GM21576 (cell line): ENCODE data around the gene NRXN3.

Experiments
- ATAC-seq: cut with Tn5 transposase; IDR thresholded peaks from one replicate; pipeline ENCODE4 v1.9.1; 2021; ENCODE audit warnings: mild to moderate bottlenecking, moderate library complexity; ENCODE audit not compliant: unreplicated experiment

NRXN3 gene

DNA sequence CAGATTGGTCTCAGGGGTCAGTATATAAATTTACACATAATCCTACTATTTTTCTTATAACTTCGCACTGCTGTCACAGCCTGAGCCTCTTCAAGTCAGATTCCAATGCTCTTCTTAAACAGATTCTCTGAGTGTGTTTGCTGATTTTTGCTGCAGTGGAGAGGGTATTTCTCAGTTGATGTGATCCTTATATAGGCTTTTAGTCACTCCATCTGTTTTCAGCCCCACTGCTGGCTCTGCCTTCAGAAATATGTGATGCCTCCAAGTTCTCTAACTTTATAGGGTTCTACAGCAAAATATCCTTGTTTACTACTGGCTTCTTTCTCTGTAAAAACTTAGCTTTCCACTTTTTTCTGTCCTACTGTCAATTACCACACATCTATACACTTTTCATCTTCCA is 702.7 kb downstream of the NRXN3 start:
- ATAC-seq, result no peak

DNA sequence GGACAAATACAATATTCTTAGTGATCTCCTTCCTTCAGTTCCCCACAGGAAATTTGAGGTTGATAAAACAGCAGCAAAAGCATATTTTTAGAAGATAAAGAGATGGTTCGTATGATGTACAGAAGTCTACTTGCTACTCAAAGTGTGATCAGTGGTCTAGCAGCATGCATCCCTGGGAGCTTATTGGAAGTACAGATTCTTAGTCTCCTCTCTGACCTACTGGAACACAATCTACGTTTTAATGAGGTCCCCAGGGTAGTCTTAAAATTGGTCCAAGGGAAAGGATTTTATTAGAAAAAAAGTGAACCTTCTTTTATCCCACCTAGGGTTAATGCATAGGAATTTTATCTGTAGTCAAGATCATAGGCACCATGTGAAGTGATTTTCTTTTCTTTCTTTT is 703.4 kb downstream of the NRXN3 start:
- no peak for ATAC-seq

DNA sequence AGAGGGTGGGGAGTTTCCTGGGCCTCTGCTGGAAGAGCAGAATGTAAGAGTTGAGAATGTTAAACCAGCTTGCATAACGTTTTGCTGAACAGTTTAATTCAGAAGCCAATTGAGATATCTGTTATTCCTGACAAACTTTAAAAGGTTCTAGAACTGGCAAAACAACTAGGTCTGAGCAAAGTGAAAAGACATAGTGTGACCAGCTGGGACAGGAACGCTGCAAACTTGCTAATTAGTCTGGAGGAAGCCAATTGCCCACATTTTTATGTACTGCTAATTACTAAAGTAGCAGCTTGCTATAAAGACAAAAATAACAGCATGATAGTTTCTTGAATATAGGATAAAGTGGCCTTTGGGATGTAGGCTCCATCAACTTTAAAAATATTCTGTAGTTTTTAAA is 704.9 kb downstream of the NRXN3 start:
- ATAC-seq, result no peak

DNA sequence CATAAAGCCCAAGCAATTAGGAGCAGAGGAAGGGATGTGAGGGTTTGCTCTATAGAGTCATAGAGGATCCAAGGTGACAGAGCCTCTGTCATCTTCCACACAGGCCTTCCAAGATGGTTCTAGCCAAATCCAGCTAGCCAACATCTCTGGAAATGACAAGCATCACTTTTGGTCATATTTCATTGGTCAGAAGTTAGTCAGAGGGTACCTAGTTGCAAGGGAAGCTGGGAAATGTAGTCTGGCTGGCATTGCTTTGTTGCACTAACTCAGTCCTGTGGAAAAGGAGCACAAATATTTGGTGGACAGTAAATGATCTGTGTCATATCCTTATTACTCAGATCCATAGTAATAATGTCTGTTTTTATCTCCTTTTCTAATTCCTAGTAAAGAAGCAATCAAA is 715.7 kb downstream of the NRXN3 start:
- ATAC-seq, result no peak

DNA sequence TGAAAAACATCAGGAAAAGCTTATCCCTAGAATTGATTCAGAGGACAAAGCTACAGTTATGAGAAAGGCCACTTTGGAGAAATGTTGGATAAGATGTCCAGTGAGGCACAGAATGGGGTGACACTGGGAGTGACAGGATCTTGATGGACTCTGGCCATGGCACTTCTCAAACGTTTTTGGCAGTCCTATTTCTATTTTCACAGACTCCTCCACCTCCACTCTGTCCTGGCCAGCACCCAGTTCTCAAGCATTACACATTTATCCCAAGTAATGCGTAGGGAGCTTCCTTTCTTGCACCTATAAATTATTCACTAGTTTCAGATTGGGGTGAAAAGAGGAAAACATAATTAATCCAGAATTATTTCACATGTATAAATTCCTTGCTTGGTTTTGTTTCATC is 727.3 kb downstream of the NRXN3 start:
- no peak for ATAC-seq

DNA sequence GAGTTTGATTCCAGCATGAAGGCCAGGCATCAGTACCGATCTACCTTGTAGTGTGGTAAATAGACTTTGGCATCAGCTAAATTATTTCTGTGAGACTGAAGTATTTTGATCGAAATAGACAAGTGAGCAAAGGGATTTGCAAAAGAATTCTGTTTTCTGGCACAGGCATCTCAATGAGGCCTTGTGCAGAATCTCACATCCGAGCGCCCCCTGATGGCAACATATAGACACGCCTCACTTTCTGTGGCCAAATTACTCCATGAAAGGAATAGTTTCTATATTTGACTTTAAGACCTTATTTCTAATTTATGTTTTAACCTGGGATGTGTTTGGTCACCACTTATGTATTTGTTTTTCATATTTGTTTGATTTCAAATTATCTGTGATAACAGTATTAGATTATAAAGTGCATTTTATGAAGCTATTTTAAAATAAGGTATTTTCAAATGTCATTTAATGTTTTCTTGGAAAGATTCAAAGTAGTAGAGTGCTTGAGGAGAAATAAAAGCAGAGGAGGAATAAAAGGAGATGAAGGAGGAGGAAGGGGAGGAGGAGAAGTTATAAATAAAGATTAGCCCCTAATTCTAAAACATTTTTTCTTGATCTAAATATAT is 731.9 kb downstream of the NRXN3 start:
- no peak for ATAC-seq

DNA sequence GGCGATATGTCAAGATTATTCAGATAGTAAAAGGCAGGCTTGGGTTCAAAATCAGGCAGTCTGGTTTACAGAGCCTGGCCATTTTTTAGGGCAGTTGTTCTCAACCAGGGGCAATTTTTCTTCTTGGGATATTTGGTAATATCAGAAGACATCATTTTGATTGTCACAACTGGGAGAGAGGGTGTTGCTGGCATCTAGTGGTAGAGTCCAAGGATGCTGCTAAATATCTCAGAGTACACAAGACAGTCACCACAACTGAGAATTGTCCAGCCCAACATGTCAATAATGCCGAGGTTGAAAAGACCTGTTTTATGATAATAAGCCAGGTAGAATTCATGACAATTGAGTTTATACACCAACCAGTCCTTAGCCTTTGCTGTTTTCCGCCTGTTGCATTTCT is 733.9 kb downstream of the NRXN3 start:
- no peak for ATAC-seq

DNA sequence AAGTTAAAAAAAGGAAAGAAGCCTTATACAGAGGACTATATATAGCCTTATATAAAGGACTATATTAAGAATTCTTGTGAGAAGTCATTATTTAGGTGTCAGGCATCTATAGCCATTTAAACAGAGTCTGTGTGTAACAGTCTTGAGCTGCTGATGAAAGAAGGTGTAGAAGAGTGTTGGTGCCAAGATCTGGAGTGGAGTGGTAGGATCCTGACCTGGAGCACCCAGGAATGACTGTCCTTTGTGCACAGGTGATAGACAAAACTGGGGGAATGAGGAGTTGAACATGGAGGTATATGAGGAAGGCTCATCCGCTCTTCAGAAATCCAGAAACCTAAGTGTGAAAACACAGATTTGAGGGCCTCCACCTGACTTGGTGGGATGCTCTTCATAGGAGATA is 747.3 kb downstream of the NRXN3 start:
- ATAC-seq, result no peak

DNA sequence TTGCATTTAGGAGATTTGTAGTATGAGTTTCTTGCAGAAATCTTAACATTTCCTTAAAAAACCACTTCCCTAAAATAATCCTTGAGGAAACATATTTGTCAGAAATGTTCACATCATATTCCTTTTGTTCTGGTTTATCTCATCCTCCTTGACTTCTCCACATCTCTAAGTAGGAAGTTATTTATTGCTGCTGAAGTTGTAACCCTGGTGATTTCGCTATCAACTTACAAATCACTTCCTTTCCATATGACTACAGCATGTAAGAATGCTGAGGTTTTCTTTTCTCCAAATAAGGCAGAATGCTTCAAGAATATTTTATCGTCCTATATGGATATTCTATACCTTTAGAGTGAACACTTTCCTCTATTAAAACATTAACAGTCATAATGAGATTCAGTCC is 751.7 kb downstream of the NRXN3 start:
- no peak for ATAC-seq

DNA sequence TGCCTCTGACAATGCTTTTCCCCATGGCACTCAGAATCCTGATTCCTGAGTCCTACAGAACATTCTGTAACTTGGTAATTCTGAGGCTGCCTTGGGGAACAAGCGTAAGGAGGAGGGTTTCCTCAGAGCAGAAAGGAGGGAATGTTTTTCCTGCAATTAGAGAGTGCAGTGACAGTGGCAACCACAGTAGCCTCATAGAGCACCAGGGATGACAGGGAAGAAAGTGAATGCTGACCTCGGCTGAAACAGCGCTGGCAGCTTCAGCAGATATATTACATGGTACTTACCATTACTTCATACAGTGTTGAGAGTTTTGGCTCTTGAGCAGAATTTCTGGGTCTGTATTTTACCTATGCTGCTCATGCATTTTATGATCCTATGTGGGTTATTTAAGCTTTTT is 757.1 kb downstream of the NRXN3 start:
- no peak for ATAC-seq

DNA sequence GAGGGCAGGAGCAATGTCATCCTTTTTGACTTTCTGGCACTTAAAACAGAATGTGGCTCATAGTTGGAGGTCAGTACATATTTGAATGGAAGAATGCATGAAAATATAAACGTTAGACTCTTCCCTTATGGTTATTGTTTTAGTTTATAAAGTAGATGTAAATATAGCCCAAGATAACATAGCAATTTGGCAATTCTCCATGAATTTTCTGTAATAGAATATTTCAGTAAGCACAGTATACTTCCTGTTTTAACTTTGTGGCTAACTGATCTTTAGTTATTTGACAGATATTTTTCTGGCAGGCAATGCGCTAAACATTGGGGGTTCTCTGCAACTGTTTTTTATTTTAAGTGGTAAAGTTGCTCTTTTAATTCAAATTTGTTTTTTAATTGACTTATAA is 763.0 kb downstream of the NRXN3 start:
- ATAC-seq, result no peak

DNA sequence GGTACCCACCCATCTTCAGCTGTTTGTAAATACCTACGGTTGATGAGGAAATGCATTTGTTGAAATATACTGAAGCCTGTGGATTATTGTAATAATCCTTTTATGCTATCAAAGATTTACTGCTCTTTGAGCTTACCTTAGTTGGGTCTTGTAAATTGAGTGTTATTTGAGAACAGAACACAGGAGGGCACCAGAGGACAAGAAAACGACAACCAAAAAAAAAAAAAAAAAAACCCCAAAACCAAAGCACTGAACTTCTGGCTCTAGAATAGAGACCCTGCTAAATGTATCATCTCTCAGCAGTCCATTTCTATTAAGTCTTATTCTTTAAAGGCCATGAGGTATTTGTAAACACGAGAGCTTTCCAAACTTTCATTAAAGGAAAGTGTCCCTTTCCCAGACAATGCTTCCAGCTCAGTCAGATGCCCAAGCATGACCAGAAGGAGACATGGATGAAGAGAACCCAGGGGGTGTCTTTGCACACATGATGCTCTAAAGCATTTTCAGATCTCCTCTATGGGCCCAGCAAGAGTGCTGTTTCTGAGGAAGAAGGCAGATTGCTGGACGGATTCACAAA is 763.9 kb downstream of the NRXN3 start:
- no peak for ATAC-seq

DNA sequence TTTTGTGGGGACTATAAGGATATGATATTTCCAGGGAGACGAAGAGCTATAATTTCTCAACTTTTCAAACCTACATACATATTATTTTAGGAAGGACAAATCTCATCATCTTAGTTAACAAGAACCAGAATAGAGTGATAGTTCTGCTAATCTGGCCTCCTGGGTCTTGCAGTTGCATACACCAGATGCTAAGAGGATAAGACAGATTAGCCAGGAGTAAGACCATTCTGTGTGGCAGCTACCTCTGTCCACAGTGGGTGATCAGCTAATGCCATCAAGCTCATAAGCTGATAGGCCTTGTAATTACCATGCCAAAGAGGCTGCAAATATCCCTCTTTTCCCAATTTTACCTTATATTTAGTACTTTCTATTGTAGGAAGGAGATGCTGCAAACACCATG is 776.8 kb downstream of the NRXN3 start:
- no peak for ATAC-seq

DNA sequence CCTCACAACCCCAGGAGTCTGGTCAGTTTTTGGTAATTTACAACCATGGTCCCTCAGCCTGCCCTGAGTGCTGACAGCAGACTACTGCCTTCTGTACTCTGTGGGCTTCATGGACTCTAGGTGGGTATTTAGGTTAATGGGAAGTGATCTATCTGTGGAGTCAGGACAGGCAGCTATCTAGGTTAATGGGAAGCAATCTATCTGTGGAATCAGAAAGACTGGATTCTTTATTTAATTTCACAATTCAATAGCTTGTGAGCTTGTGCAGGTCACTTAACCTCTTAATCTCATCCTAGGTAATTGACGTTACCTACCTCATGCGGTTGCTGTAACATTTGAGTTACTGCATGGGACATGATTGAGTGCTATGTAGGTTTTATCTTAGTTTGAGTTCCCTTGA is 777.5 kb downstream of the NRXN3 start:
- no peak for ATAC-seq

DNA sequence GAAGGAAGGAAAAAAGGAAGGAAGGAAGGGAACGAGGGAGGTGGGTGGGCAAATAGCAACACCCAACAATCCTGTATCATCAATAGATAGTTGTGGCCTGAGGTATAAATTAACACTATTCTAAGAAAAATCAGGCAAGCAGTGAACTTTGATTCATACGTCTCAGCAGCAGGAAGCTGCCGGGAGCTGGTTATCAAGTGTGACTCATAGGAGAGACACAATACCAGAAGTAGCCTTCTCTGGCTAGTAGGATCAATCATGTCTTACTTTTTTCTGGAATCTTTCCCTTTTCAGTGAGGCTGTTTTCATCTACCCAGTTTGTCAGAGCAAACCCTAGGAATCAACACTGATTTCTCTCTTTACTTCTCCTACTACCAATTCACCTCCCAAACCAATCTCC is 780.5 kb downstream of the NRXN3 start:
- no peak for ATAC-seq

DNA sequence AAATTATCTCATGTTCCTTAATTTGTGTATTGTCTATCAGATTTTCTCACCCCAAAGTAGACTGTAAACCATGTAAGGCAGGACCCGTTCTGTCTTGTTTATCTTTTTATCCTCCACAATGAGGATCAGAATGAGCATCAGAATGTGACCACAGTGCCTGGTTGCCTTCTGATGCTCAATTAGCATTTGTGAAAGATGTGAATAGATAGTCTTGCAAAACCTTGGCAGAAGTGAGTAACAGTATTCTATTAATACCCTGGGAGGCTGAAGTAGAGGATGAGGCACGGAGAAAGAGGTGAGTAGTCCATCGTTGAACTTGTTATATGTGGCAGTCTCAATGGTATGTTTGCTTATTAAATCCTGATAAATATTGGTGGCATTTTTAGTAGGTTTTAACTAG is 781.4 kb downstream of the NRXN3 start:
- ATAC-seq, result no peak

DNA sequence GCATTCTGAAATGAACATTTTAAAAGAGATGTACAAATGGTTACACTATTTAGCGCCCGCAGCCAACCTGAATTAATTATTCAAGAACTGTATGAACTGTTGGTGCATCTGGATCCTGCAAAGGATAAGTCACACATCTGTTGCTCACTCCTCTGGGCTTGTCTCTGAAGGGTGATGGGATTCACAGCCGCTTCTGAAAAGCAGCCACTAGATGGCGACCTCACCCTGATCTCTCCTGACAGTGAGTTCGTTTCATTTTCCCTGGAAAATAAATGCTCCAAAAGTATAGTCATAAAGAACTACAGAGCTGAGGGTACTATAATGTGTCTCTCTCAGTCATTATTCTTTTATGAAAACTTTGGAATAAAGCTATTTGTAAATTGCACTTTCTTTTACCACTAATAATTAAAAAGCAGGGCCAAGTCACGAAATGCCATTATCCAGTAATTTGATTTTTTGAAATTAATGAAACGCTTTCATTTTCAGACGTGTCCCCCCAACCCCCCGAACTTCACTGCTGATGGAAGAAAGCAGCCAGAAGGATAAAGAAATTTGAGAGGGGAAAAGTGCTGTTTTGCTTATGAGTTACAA is 789.6 kb downstream of the NRXN3 start:
- ATAC-seq, result no peak

DNA sequence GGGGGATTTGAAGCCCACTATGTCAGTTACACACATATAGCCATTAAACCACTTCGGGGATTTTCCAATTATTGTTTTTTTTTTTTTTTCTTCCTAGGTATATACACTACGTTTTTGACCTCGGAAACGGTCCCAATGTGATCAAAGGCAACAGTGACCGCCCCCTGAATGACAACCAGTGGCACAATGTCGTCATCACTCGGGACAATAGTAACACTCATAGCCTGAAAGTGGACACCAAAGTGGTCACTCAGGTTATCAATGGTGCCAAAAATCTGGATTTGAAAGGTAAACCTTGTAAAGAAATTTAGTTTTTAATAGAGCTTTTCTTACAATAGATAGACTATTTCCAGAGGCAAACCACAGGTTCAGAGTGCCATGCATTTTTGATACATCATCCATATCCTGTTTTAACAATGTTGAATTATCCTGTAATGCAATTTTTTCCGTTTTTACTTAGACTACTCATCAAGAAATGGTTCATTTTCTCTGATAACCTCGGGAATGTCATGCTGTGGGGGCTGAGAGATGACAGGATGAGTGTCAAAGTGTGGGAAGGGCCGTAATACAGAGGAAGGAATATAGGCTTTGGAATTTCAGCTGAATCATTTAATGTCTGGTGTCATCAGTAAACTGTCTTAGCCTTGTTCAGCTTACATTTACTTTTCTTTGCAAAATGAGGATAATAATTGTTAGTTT is 797.1 kb downstream of the NRXN3 start:
- no peak for ATAC-seq

DNA sequence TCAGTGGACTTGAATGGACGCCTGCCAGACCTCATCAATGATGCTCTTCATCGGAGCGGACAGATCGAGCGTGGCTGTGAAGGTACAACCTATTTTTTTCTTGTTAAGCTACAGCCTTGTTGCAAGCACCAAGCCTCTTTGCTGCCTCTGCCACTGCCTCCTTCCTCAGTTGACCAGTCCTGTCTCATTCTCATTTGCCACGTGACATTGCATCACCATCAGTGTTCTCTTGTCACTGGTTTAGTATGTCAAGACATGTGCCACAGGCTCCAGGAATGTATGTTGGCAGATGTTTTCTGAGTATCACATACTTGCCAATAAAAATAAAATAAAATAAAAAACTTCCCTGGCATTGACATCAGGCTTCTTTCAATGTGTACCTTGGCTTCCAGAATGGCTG is 798.1 kb downstream of the NRXN3 start:
- ATAC-seq, result no peak

DNA sequence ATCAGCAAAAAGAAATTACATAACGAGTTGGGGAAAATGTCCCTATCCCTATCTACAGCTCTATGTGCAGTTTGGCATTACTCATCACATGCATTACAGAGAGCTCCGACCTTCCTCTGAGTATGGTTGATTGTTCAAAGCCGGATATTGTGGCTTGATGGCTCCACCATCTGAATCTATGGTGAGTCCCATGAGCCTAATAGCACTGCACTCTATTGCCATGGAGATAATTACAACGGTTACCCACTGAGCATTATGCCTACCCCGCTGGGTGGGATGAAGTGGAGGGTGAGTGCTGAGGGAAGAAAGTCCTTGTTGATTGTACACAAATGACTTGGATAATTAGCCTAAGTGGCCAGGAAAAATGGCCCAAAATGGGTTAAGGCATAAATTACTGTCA is 800.5 kb downstream of the NRXN3 start:
- ATAC-seq, result no peak

DNA sequence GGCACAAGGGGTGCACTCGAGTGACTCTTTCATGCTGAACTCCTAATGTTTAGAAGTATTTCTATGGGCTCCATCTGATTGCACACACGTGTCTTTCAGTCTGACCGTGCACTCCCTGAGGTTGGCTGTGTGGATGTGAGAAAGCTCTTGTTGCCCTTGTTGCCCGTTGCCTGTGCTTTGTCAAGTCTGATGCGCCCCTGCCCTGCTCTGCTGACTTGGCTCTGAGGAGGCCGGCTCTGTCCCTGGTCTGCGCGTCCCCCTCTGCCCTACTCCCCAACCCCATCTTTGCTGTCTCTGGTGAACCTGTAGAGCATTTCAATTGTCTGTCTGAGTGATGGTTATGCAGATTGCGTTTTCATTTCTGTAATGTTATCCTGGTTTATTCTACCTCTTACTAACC is 802.3 kb downstream of the NRXN3 start:
- ATAC-seq, result no peak

DNA sequence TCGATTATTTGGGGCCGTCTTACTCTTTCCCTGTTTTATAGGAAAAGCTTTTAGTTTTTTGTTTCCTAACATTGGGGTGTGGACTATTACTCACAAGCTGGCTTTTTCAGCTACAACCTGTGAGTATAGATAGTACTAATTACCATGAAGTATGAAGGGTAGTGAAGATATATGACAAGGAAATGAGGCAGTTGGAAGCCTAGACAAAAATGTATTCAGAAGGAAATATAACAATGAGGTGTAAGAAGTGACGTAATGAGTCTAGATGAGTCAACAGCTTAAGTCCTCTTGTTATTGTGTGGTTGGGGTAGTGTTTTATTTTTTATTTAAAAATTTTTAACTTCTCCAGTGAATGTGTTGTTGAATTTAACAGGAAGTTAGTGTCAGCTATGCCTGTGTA is 804.5 kb downstream of the NRXN3 start:
- no peak for ATAC-seq
